Dendritic cell treated with granulocyte-macrophage colony-stimulating factor and Interleukin-4, amounts not matched to agents 40 ng/mL and 50 ng/mL, for 4 days (primary cell): ENCODE measurements around the gene RBM19.

ENCODE experiments used
- H3K27ac Mint-ChIP-seq: one replicate; pipeline ENCODE4 v1.8.0; 2022; ENCODE audit warnings: mild to moderate bottlenecking, mixed read lengths
- H3K27me3 Mint-ChIP-seq: one replicate; pipeline ENCODE4 v1.8.0; 2022; ENCODE audit warnings: mild to moderate bottlenecking, mixed read lengths
- H3K36me3 Mint-ChIP-seq: one replicate; pipeline ENCODE4 v1.8.0; 2022; ENCODE audit warnings: low read depth, mixed read lengths
- H3K4me1 Mint-ChIP-seq: one replicate; pipeline ENCODE4 v1.8.0; 2022; ENCODE audit warnings: low read depth, mixed read lengths
- H3K4me3 Mint-ChIP-seq: one replicate; pipeline ENCODE4 v1.8.0; 2022; ENCODE audit warnings: mild to moderate bottlenecking, moderate library complexity, mixed read lengths
- H3K9me3 Mint-ChIP-seq: one replicate; pipeline ENCODE4 v1.8.0; 2022; ENCODE audit warnings: mixed read lengths
- intact Hi-C: fragments of 100-400 bp; cut with micrococcal nuclease; formaldehyde crosslinking; loops from one replicate; pipeline ENCODE4 v1.15.0; 2022

RBM19 gene

DNA sequence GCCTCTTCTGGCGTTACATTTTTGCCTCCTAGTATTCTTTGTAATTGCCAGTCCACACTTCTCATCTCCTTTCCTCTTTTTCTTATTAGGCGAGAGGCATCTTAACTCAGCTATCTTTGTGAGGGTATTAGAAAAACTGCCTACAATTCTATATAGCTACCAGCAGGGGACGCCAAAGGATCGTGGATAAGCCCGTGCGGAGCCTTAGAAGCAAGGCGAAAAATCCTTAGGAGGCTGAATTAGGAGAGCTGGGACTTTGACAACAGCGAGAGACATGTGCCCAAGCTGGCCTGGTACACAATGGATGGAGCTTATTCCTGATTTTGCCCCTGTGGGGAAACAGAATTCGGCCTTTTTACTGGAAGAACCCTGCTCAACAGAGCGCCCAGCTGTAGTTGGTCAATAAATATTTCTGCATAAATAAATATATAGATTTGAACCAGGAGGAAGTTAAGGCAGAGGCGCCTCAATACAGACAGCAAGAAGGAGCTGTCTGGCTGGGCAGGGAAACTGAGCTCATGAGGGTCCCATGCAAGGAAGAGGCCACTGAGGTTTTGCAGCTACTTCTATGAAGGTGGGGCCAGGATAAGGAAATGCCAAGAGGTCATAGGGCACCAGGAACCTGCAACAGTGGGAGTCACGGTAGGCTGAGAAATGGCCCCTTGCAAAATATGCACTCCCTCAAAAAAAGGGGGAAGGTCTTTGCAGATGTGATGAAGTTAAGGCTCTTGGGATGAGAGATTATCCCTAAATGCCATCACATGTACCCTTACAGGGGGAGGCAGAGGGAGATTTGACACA, 14.6 kb upstream of the RBM19 start:
- H3K27me3 Mint-ChIP-seq = peaks cover 13% of the 10 kb centered on the region
- no peak overlapping the region for H3K27ac Mint-ChIP-seq
- no peak overlapping the region for H3K4me3 Mint-ChIP-seq
- no peaks in the 10 kb centered on the region for H3K9me3 Mint-ChIP-seq
- H3K36me3 Mint-ChIP-seq = no peaks in the 10 kb centered on the region
- intact Hi-C loops = loop anchor here (1.0 to 5.0 kb wide), 3 partner anchors 528 to 1937 kb away; no protein-coding TSS in a partner anchor
- H3K4me1 Mint-ChIP-seq = no peaks in the 10 kb centered on the region

DNA sequence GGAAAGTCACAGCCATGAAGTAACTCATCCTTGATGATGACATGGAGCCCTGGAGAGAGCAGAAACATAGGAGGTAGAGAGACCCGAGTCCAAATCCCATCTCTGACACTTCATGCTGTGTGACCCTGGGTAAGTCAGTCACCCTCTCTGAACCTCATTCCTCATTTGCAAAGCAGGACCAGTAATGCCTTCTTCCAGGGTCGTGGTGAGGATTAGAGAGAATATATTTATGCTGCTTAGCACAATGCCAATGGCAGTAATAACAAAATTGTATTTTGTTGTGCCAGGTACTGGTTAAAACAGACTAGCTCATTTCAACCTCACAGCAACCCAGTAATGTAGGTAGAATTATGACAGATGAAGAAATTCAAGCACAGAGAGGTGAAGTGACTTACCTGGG, 13.9 kb upstream of the RBM19 start:
- Mint-ChIP-seq H3K27ac (no peak overlapping the region), H3K36me3 (no peaks in the 10 kb centered on the region), H3K9me3 (no peaks in the 10 kb centered on the region), H3K27me3 (peaks cover 14% of the 10 kb centered on the region), H3K4me3 (no peak overlapping the region), H3K4me1 (no peaks in the 10 kb centered on the region)
- intact Hi-C loops = loop anchor here (1.0 to 5.0 kb wide), 3 partner anchors 528 to 1937 kb away; no protein-coding TSS in a partner anchor

DNA sequence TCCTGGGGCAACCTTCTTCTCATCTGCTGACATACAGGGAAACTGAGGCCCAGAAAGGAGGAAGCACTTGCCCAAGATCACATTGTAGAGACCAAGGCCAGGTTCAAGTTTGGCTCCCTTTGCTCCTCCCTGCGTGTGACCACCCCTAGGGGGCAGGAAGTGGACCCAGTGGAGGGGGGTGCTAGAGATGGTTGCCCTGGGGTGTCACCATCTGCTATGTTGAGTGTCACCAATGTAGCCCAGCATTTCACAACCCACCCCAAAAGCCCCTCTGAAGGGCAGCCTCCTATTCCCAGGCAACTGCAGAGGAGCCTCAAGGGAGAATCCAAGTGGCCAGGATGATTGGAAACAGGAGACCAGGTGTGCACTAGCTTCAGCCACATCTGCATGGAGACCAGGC, 12.0 kb upstream of the RBM19 start:
- Mint-ChIP-seq H3K36me3 (no peaks in the 10 kb centered on the region), H3K9me3 (no peaks in the 10 kb centered on the region), H3K27ac (no peak overlapping the region), H3K4me3 (no peak overlapping the region), H3K27me3 (peaks cover 31% of the 10 kb centered on the region), H3K4me1 (no peaks in the 10 kb centered on the region)
- intact Hi-C loops = no loop called here

DNA sequence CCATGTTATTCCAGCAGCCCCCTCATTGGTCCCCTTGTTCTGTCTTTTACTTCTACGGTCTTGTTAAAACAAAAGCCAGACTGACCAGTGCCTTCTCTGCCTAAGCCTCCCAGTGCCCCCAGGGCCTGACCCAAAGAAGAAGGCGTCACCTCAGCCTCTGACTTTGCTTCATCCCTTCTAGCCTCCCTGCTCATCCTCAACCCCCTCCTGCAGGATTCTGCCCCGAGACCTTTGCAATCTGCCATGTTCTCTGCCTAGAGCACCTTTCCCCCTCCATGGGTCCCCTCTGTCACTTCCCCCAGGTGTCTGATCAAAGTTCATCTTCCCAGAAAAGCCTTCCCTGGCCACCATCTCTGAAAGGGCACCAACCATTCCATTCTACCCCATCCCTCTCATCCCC, 7.9 kb upstream of the RBM19 start:
- Mint-ChIP-seq H3K27me3 (peaks cover 32% of the 10 kb centered on the region), H3K9me3 (no peaks in the 10 kb centered on the region), H3K27ac (no peak overlapping the region), H3K4me3 (no peak overlapping the region), H3K36me3 (no peaks in the 10 kb centered on the region), H3K4me1 (peaks cover 10% of the 10 kb centered on the region)
- intact Hi-C loops = no loop called here

DNA sequence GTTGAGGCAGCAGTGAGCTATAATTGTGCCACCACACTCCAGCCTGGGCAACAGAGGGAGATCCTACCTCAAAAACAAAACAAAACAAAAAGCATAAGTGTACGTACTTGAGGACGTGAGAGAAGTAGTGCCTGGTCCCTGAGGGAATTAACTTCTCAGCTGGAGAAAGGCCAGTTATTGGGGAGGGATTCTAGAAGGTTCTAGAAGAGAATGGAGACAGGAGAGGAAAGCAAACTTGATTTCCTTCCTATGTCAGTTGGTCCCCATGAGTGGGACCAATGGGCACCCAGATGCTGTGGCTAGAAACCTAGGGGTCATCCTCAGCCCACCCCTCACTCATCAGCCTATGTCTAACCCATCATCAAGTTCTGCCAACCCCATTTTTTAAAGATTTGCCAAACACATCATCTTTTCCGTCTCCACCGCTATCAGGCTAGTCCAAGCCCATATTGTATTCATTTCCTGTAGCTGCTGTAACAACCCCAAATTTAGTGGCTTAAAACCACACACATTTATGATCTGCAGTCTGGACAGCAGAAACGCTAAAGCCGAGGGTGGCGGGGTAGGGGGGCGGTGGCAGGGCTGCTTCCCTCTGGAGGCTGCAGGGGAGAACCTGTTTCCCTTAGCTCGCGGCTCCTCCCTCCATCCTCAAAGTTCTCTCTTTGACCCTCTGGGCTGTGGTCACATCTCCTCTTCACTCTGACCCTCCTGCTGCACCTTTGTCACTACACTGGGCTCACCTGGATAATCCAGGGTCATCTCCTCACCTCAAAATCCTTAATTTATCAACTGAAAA, 7.2 kb upstream of the RBM19 start:
- Mint-ChIP-seq H3K27me3 (peaks cover 35% of the 10 kb centered on the region), H3K4me1 (peaks cover 10% of the 10 kb centered on the region), H3K4me3 (no peak overlapping the region), H3K36me3 (no peaks in the 10 kb centered on the region), H3K9me3 (no peaks in the 10 kb centered on the region), H3K27ac (no peak overlapping the region)
- intact Hi-C loops = no loop called here

DNA sequence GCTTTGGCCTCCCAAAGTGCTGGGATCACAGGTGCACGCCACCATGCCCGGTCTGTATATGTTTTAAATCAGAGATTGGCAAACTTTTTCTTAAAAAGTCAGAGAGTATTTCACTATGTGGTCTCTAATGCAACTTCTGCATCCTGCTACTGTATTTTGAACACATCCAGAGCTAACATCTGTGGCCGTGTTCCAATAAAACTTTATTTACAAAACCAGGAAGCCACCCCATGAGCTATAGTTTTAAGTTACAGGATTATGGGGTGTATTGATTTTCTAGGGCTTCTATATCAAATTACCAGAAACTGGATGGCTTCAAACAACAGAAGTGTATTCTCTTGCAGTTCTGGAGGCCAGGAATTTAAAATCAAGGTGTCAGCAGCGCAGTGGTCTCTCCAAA, 5.3 kb upstream of the RBM19 start:
- no peaks in the 10 kb centered on the region for H3K9me3 Mint-ChIP-seq
- peaks cover 42% of the 10 kb centered on the region for H3K27me3 Mint-ChIP-seq
- no peaks in the 10 kb centered on the region for H3K36me3 Mint-ChIP-seq
- no peak overlapping the region for H3K4me3 Mint-ChIP-seq
- H3K4me1 Mint-ChIP-seq = peaks cover 22% of the 10 kb centered on the region
- H3K27ac Mint-ChIP-seq = no peak overlapping the region
- intact Hi-C loops = no loop called here

DNA sequence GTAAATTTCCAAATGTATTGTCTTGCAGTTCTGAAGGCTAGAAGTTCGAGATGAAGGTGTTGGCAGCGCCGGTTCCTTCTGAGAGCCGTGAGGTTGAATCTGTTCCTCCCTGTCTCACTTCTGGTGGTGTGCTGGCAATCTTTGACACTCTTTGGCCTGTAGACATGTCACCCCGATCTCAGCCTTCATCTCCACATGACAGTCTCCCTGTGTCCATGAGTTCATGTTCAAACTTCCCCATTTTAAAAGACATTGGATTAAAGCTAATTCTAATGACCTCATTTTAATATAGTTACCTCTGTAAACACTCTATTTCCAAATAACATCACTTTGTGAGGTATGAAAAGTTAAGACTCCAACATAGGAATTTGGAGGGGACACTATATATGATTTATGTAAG, 4.1 kb upstream of the RBM19 start:
- Mint-ChIP-seq H3K27me3 (peaks cover 39% of the 10 kb centered on the region), H3K36me3 (peaks cover 8% of the 10 kb centered on the region), H3K9me3 (no peaks in the 10 kb centered on the region), H3K4me3 (no peak overlapping the region), H3K27ac (no peak overlapping the region), H3K4me1 (peaks cover 26% of the 10 kb centered on the region)
- intact Hi-C loops = no loop called here

DNA sequence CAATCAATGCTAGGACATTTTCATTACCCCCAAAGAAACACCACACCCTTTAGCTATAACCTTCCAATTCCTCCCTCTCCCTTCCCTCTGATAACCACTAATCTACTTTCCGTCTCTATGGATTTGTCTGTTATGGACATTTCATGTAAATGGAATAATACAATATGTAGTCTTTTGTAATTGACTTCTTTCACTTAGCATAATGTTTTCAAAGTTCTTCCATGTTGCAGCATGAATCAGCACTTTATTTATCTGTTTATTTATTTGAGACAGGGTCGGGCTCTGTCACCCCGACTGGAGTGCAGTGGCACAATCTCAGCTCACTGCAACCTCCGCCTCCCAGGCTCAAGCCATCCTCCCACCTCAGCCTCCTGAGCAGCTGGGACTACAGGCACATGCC, 1.2 kb upstream of the RBM19 start:
- peak overlapping the region; percentile 88 for H3K27ac Mint-ChIP-seq

DNA sequence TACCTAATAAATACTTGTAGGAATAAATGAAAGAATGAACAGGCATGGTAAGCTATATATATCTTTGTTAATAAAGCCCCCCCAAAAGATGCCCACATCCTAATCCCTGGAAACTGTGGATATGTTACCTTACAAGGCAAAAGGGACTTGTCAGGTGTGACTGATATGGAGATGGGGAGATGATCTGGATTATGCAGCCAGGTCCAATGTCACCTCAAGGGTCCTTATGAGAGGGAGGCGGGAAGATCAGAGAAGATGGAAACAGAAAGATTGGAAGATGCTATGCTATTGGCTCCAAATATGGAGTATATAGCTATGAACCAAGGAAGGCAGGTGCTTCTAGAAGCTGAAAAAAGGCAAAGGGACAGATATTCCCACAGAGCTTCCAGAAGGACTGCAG, 3.4 kb downstream of the RBM19 start:
- Mint-ChIP-seq H3K9me3 (no peaks in the 10 kb centered on the region), H3K27me3 (peaks cover 6% of the 10 kb centered on the region), H3K36me3 (peaks cover 64% of the 10 kb centered on the region), H3K27ac (no peak overlapping the region), H3K4me1 (peaks cover 38% of the 10 kb centered on the region), H3K4me3 (no peak overlapping the region)
- intact Hi-C loops = no loop called here

More for the DNA sequence above, 1.2 kb upstream of the RBM19 start:
- Mint-ChIP-seq H3K27me3 (peaks cover 16% of the 10 kb centered on the region), H3K4me3 (no peak overlapping the region), H3K36me3 (peaks cover 18% of the 10 kb centered on the region), H3K9me3 (no peaks in the 10 kb centered on the region), H3K4me1 (peaks cover 49% of the 10 kb centered on the region)
- intact Hi-C loops = no loop called here

DNA sequence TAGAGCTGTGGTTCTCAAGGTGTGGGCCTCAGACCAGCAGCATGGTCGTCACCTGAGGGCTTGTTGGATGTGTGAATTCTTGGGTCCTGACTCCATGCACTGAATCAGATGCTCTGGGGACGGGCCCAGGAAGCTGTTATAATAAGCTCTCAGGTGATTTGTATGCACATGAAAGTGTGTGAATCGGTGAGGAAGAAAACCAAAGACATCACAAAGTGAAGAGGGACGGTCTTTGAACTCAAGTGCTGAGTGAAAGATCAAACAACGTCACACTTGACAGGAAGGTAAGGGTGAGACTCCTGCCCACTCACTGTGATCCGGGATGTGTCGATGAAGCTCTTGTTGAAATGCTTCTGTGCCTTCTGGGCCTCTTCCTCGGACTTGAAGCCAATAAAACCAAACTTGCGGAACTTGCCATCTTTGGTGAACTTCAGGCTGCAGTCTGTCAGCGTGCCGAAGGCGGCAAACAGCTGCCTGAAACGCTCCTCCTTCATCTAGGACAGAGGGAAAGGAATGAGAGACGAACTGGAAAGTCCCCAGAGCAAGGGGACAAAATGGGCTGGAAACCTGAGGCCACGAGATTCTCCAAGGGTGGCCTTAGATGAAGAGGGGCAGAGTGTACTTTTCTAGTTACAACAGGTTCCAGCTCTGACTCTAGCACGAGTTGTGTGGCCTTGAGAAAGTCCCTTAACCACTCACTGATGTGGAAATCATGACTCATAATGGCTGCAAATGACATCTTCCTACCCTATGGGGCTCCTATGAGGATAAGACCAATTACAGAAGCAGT, 4.0 kb downstream of the RBM19 start:
- Mint-ChIP-seq H3K36me3 (peaks cover 71% of the 10 kb centered on the region), H3K4me3 (no peak overlapping the region), H3K9me3 (no peaks in the 10 kb centered on the region), H3K27ac (no peak overlapping the region), H3K4me1 (peaks cover 34% of the 10 kb centered on the region), H3K27me3 (peaks cover 2% of the 10 kb centered on the region)
- intact Hi-C loops = no loop called here

DNA sequence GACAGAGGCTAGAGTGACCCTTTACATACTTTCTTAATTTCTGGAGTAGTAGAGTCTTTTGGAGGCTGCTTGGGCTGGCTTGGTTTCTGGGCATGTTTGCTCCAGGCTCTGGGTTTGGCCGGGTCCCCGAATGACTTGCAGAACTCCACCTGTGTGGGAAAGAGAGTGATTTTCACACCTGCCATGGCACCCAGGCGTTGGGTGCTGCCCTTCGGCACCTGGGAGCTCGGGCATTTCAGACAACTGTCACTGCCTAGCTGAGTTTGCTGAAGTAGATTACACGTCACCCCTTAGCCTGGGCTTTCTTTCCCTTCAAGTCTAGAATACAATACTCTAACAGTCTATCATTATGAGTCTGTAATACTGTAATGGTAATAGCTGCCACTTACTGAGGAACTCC, 6.1 kb downstream of the RBM19 start:
- H3K27me3 Mint-ChIP-seq = no peaks in the 10 kb centered on the region
- peaks cover 83% of the 10 kb centered on the region for H3K36me3 Mint-ChIP-seq
- H3K4me3 Mint-ChIP-seq = no peak overlapping the region
- H3K4me1 Mint-ChIP-seq = peaks cover 21% of the 10 kb centered on the region
- H3K27ac Mint-ChIP-seq = no peak overlapping the region
- no peaks in the 10 kb centered on the region for H3K9me3 Mint-ChIP-seq
- intact Hi-C loops = no loop called here

DNA sequence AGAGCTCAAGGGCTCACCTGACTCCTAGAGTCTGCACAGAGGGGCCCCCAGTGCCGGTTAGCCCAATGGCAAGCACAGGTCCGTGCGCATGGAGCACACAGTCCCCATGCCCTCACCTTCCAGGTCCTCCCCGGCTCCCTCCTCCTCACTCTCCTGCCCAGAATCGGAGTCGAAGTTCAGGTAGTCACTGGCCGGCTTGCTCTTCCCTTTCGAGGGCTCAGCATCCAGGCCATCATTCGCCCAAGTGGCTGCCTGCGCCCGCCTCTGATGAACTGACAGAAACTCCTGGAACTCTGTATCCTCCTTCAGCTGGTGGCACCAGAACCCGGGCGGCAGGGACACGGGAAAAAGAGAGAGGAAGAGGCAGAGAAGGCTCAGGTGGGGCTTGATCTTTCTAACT, 7.0 kb downstream of the RBM19 start:
- no peaks in the 10 kb centered on the region for H3K27me3 Mint-ChIP-seq
- intact Hi-C loops = no loop called here
- H3K36me3 Mint-ChIP-seq = peaks cover 91% of the 10 kb centered on the region

DNA sequence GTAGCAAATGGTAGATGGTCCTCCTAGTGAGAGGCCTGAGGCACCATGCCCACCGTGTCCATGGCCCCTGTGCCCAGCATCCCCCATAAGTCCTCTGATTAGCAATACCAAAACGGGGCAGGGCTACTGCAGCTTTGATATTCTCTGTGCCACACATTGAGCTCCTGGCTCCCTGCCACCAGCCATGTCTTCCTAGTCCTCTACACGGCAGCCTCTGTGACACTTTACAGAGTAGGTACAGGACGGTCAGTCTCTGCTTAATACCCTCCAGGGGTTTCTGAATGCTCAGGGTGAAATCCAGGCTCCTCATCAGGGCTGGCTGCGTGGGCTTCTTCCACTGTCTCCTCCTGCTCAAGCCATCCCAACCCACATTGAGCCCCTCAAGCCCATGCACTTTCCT, 8.0 kb downstream of the RBM19 start:
- no peak overlapping the region for H3K27ac Mint-ChIP-seq
- H3K9me3 Mint-ChIP-seq = no peaks in the 10 kb centered on the region
- H3K4me1 Mint-ChIP-seq = peaks cover 6% of the 10 kb centered on the region
- no peaks in the 10 kb centered on the region for H3K27me3 Mint-ChIP-seq
- intact Hi-C loops = no loop called here
- no peak overlapping the region for H3K4me3 Mint-ChIP-seq
- peaks cover 95% of the 10 kb centered on the region for H3K36me3 Mint-ChIP-seq

More for the DNA sequence above, 7.0 kb downstream of the RBM19 start:
- Mint-ChIP-seq H3K4me3 (no peak overlapping the region), H3K9me3 (no peaks in the 10 kb centered on the region), H3K27ac (no peak overlapping the region), H3K4me1 (peaks cover 12% of the 10 kb centered on the region)

DNA sequence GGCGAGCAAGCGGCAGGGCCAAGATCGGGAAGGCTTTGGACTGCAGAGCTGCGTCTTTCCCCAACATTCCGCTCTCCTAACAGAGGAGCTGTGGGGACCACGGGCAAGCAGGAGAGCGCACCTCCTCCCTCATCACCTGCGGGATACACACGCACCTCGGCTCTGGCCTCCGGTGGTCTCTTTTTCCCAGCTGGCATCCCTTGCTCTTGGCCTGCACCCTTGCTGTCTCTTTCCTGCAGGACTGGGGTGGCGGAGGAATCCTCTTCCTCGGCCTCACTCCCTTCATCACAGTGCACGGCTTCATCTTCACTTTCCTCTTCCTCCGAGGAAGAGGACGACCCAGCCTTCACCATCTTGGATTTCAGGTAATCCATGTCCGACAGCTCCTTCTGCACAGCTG, 8.5 kb downstream of the RBM19 start:
- Mint-ChIP-seq H3K4me1 (peaks cover 2% of the 10 kb centered on the region), H3K27me3 (no peaks in the 10 kb centered on the region), H3K36me3 (peaks cover 100% of the 10 kb centered on the region), H3K9me3 (no peaks in the 10 kb centered on the region), H3K4me3 (no peak overlapping the region), H3K27ac (no peak overlapping the region)
- intact Hi-C loops = no loop called here
